Liver (tissue), 9 donors: Measurements from ENCODE around the gene LUC7L3. TPM values are rescaled to one million over a fixed set of nuclear protein-coding genes. Genes with fewer than 3 reads are reported as not detected.
A peak's percentile ranks its signal among the peaks of the same experiment; 100 is the strongest.

Experiments used
- DNase-seq: peaks from one replicate; pipeline ENCODE4 v3.0.0-alpha.2; 2017; ENCODE audit warnings: low spot score
- H3K27ac ChIP-seq, 2 donors: one replicate each; pipeline ENCODE4 v1.7.0; 2013; ENCODE audit warnings: inconsistent platforms in 2 of 2, low read length in 2 of 2, control low read depth in 1 of 2, low read depth in 1 of 2, mild to moderate bottlenecking in 1 of 2
- H3K27me3 ChIP-seq, 4 donors: one replicate each; pipeline versions ENCODE4 v1.6.1 to v1.7.0; 2013; ENCODE audit warnings: low read length in 3 of 4, inconsistent platforms in 1 of 4, mild to moderate bottlenecking in 1 of 4, moderate library complexity in 1 of 4; ENCODE audit not compliant: control insufficient read depth in 4 of 4, insufficient read depth in 4 of 4
- H3K36me3 ChIP-seq, 4 donors: one replicate each; pipeline versions ENCODE4 v1.6.1 to v1.7.0; 2013; ENCODE audit warnings: low read length in 3 of 4, mild to moderate bottlenecking in 3 of 4, low read depth in 1 of 4, moderate library complexity in 1 of 4; ENCODE audit not compliant: control insufficient read depth in 4 of 4, insufficient read depth in 3 of 4
- H3K4me1 ChIP-seq, 4 donors: one replicate each; pipeline versions ENCODE4 v1.6.1 to v1.7.0; 2013; ENCODE audit warnings: low read length in 3 of 4, mild to moderate bottlenecking in 3 of 4, moderate library complexity in 1 of 4; ENCODE audit not compliant: control insufficient read depth in 4 of 4, insufficient read depth in 4 of 4
- H3K4me3 ChIP-seq, 3 donors: one replicate each; pipeline versions ENCODE4 v1.6.1 to v1.7.0; 2013; ENCODE audit warnings: low read length in 3 of 3, control low read depth in 1 of 3, low read depth in 1 of 3, mild to moderate bottlenecking in 1 of 3
- H3K9ac ChIP-seq, 2 donors: one replicate each; pipeline ENCODE4 v1.7.0; 2013; ENCODE audit warnings: low read length in 2 of 2, mild to moderate bottlenecking in 2 of 2, moderate library complexity in 2 of 2, control low read depth in 1 of 2, low read depth in 1 of 2
- H3K9me3 ChIP-seq, 4 donors: one replicate each; pipeline versions ENCODE4 v1.6.1 to v1.7.0; 2013; ENCODE audit warnings: low read length in 3 of 4; ENCODE audit not compliant: control insufficient read depth in 4 of 4
- ATF3 ChIP-seq: IDR thresholded peaks from 2 replicates; pipeline ENCODE4 v1.6.1; 2016; ENCODE audit warnings: antibody characterized with exemption
- CTCF ChIP-seq: fragments of 150-350 bp; IDR thresholded peaks from 2 replicates; pipeline ENCODE4 v1.5.1; 2017; ENCODE audit warnings: improper control_type of control experiment, low read depth, low read length; ENCODE audit not compliant: missing input control
- EGR1 ChIP-seq, 2 donors: IDR thresholded peaks; 2 replicates each; pipeline ENCODE4 v1.6.1; 2016 to 2018; ENCODE audit warnings: antibody characterized with exemption in 2 of 2, low read depth in 2 of 2
- FOXA1 ChIP-seq: IDR thresholded peaks from 2 replicates; pipeline ENCODE4 v1.6.1; 2016; ENCODE audit warnings: antibody characterized with exemption
- FOXA2 ChIP-seq: IDR thresholded peaks from 2 replicates; pipeline ENCODE4 v1.6.1; 2016; ENCODE audit warnings: antibody characterized with exemption
- HNF4G ChIP-seq: IDR thresholded peaks from 2 replicates; pipeline ENCODE4 v1.6.1; 2016; ENCODE audit warnings: antibody characterized with exemption
- JUND ChIP-seq, 2 donors: IDR thresholded peaks; 2 replicates each; pipeline ENCODE4 v1.6.1; 2016; ENCODE audit warnings: antibody characterized with exemption in 2 of 2
- MAX ChIP-seq: IDR thresholded peaks from 2 replicates; pipeline ENCODE4 v1.6.1; 2016; ENCODE audit warnings: antibody characterized with exemption
- NR2F2 ChIP-seq: IDR thresholded peaks from 2 replicates; pipeline ENCODE4 v1.6.1; 2016; ENCODE audit warnings: antibody characterized with exemption
- RAD21 ChIP-seq, 2 donors: IDR thresholded peaks; 2 replicates each; pipeline ENCODE4 v1.6.1; 2016; ENCODE audit warnings: antibody characterized with exemption in 2 of 2, mild to moderate bottlenecking in 2 of 2
- RXRA ChIP-seq, 2 donors: IDR thresholded peaks; 2 replicates each; pipeline ENCODE4 v1.6.1; 2017 to 2018; ENCODE audit warnings: antibody characterized with exemption in 2 of 2, mild to moderate bottlenecking in 1 of 2
- SP1 ChIP-seq: IDR thresholded peaks from 2 replicates; pipeline ENCODE4 v1.6.1; 2018; ENCODE audit warnings: antibody characterized with exemption, mild to moderate bottlenecking
- YY1 ChIP-seq: IDR thresholded peaks from 2 replicates; pipeline ENCODE4 v1.6.1; 2016; ENCODE audit warnings: antibody characterized with exemption, mild to moderate bottlenecking
- ZBTB33 ChIP-seq: IDR thresholded peaks from 2 replicates; pipeline ENCODE4 v1.6.1; 2016; ENCODE audit warnings: antibody characterized with exemption
- WGBS: extraction: QIAGEN DNeasy Blood & Tissue Kit; methylation state at CpG from one replicate; pipeline ENCODE4 v1.1.7; 2013; 5-methylcytosine and 5-hydroxymethylcytosine counted together
- polyA plus RNA-seq, 2 donors: library from polyadenylated mRNA; stranded (reverse) in 1 of 2; unstranded in 1 of 2; fragments of 200-250 nt in 1 of 2; fragments of >200 nt in 1 of 2; fragmentation: Nextera tagmentation in 1 of 2; extraction: Ambion mirVana in 1 of 2; gene quantifications; one replicate each; pipeline versions ENCODE4 v1.2.1 to v1.2.3, GENCODE V29; 2013 to 2015
- total RNA-seq, 2 donors: library from RNA; depleted of rRNA; stranded (reverse); fragments of >200 nt; gene quantifications; one replicate each; pipeline ENCODE4 v1.2.3, GENCODE V29; 2014
- donor health status: healthy.
- donor health status: healthy.
- donor health status: healthy.
- donor health status: healthy.
- donor health status: healthy.

Gene LUC7L3
- total and polyA plus RNA-seq, 4 donors: 15.5 to 126 (median 26.2) TPM

- TF ChIP-seq CTCF: no peak
- peak; percentile 86 for TF ChIP-seq MAX
- TF ChIP-seq EGR1 (IDR thresholded peaks at IDR 0.05; ENCODE audit: low read depth in 2 of 2): peak in 1 of 2 donors; percentile 47
- TF ChIP-seq RAD21 (IDR thresholded peaks at IDR 0.05): peak in 1 of 2 donors; percentile 12
- no peak for TF ChIP-seq ATF3
- TF ChIP-seq RXRA (IDR thresholded peaks at IDR 0.05): peak; percentile 55 to 79
- TF ChIP-seq FOXA1: peak; percentile 40
- TF ChIP-seq YY1: peak; percentile 72
Measured at GRCh38 chr17:50768346-50768761, 49.0 kb downstream of the LUC7L3 start (continued).

- H3K4me3 ChIP-seq: no peak overlapping the region
- TF ChIP-seq MAX (no peak), HNF4G (no peak), ZBTB33 (no peak), NR2F2 (no peak)
- H3K27me3 ChIP-seq: no peaks in the 10 kb centered on the region
- H3K9me3 ChIP-seq: no peaks in the 10 kb centered on the region
- H3K9ac ChIP-seq: no peak overlapping the region
- no peak overlapping the region for H3K27ac ChIP-seq
- peaks cover 10 to 34% (median 25%) of the 10 kb centered on the region in 4 donors for H3K4me1 ChIP-seq
- no peak for DNase-seq
- 94% methylated on average over 8 of the region's 8 CpGs for WGBS
- H3K36me3 ChIP-seq: no peaks in the 10 kb centered on the region
Measured at GRCh38 chr17:50769884-50770283, 50.5 kb downstream of the LUC7L3 start.

GRCh38 chr17:50770346-50770745 is 50.9 kb downstream of the LUC7L3 start:
- Histone ChIP-seq H3K9me3 (no peaks in the 10 kb centered on the region), H3K4me3 (no peak overlapping the region), H3K27me3 (no peaks in the 10 kb centered on the region), H3K27ac (no peak overlapping the region), H3K4me1 (peaks cover 10 to 29% (median 20%) of the 10 kb centered on the region in 4 donors), H3K36me3 (no peaks in the 10 kb centered on the region), H3K9ac (no peak overlapping the region)
- TF ChIP-seq RXRA (IDR thresholded peaks at IDR 0.05) (no peak), YY1 (no peak), HNF4G (no peak), JUND (IDR thresholded peaks at IDR 0.05) (no peak), SP1 (no peak), ZBTB33 (no peak), FOXA2 (no peak), CTCF (no peak)
- DNase-seq: no peak
- WGBS: 94% methylated on average over 2 of the region's 2 CpGs
